ENCODE data around the gene CDON.

The CDON gene

DNA sequence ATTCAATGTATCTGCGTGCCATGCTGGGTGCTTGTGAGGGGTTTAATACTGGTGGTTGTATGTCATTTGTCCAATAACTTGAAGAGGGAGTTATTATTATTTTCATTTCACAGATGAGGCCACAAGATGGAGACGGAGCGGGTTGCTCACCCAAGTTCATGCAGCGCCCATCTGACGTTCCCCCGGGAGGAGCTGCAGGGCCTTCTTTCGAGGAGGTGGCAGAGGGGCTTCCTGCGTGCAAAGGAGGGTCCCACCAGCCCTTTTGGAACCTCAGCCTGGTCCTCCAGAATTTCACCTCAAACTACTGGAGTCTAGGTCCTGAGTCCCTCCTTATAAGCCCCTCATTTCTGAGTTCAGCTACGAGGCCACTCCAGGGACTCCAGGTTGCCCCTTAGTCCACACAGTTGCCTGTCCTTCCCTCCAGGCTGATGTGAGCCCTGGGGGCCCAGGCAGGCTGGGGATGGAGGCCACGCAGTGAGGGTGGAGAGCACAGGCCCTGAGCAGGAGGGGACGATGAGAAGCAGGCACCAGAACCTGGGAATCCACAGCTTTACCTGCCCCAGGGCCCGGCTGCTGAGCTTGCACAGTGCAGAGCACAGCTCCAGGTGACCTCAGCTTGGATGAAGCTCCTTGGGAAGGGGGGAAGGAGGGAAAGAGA lies 119.8 kb downstream of the CDON start:
- DNase-seq: no peak

DNA sequence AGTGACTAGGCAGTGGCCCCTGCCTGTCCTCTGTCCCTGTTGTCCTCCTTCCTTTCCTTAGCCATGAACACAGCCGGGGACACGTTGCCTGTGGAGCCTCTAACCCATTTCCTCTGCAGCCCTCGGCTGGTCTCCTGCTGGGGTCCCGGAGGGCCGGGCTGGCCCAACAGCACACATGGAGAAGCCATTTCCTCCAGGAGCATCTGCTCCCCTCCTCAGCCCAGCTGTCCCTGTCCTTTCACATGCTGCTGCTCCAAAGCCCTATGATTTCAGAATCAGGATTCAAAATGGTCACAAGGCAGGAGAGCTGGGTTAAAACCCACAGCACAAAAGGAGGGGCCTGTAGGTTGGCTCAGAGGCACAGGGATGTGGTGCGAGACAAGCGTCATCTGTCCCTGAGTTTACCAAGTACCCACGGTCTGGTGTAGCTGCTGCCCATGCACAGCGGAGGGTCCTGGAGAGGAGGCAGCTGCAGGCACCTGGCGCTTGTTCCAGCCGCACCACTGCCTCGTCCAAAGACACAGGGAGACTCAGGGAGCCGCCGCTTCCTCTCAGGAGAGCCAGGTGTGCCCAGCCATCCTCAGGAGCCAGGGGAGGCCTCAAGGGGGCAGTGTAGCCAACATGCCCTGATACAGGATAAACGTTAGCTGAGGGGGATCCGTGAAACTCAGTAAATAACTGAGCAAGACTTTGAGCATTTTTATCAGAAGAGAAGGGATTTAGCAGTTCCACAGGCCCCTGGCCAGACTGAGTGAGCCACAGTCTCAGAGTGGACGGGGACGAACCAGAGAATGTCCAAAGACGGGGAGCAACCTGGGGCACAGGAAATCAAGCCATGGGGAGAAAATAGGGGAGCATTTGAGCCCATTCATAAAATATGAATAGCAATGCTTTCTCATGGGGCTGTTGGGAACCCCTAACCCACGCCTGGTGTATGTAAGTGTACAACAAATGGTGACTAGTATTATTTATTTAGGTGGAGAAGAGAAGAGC lies 120.8 kb downstream of the CDON start:
- no peak for DNase-seq

DNA sequence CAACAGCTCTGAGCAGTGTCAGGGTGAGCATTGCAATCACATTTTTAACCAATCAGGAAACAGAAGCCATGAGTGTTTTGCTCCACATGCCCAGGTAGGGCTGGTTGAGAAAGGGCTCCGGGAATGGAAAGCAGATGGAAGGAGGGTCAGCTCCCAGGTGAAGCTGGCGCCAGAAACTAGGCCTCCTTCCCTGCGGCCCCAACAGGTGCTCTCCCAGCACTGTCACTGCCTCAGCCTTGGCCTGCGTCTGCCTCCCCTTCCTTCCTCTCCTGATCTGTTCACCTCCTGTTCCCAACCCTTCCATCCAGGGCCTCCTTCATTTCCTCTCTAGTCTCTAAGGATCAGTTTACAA lies 121.4 kb downstream of the CDON start:
- DNase-seq: no peak

DNA sequence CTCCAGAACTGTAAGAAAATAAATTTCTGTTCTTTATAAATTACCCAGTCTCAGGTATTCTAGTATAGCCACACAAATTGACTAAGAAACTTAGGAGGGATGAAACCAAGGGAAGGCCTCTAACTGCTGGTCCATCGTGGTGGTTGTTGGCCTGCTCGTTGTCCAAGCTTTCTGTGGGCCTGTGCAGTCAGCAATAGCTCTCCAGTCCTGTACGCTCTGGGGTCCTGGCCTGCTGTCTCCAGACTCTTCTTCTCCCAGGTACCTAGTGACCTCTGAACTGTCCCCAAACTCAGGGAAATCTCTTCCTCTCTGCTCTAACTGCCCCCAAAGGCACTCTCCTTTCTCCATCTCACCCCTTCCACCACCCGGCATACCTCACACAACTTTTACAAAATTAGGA lies 122.5 kb downstream of the CDON start:
- no peak for DNase-seq

DNA sequence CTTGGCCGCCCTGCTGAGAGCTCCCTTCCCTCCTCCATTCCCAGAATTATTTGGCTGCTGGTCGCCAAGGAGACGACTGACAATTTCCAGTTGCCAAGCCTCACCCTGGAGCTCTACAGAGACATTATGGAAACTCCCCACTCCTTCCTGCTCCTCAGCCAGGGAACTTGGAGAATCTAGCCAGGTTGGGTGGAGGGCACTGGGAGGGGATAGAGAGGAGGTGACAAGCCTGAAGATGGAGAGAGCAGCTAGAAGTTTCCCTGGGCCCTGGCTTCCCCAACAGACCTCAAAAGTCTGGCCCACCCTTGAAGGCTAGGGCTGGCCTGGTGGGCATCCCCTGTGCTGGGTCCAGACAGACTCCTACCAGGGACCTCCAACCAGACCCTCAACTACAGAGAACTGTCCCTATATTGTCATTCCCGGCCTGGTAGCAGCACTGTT lies 123.6 kb downstream of the CDON start:
- no peak for DNase-seq

DNA sequence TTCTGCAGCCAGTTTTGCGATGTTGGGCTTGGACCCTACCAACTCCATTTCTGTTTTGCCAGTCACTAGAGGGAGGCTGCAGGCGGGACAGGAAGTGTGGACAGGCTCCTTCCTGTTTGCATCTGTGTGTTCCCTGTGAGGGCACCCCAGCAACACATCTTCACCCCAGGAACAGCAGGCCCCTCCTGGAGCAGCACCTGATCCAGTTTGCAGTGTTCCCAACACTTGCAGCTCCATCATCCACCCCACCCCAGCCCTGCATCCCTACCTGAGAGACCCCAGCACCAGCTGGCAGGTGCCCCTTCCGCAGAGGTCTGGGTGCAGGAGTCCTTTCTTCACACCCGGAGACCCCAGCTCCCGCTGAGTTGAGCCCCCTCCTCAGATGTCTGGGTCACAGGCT lies 124.2 kb downstream of the CDON start:
- DNase-seq: no peak

DNA sequence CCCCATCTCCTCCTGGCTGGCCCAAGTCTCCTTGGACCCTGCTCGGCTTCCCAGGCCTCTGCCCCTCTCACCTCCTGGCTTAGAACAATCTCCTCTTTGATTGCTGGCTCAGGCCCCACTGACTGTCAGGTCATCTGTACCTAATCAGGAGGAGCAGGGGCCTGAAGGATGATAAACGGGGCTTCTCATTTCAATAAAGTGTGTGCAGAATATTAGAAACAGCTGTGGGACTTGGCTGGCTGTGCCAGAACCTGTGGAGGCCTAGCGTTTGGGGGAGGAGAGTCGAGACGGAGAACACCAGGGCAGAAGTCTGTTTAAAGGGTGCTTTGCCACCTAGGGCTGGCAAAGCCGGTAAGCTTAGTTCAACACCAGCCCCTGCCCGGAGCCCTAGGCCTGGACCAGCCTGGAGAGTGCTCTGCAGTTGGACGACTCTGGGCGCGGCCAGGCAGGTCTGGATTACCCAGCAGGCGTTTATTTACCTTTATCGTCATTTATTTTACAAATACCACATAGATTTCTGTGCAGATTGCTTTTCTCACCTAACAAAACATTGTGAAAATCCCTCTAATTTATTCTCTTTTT lies 127.0 kb downstream of the CDON start:
- no peak for DNase-seq

DNA sequence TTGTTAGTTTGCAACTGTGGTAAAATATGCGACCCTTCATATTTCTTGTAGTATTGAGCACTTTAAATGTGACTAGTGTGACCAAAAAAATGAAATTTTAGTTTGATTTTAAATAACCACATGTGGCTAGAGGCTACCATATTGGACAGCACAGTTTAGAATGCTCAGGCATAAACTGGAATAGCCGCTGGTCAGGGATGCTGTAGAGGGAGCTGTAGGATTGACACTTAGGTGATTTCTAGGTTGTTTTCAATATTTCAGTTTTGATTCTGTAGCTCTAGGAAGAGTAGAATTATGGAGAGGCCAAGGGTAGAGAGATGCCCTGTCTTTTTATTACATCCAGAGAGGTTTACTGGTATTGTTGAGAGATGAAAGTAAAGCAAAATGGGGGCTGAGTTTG lies 127.6 kb downstream of the CDON start:
- no peak for DNase-seq

DNA sequence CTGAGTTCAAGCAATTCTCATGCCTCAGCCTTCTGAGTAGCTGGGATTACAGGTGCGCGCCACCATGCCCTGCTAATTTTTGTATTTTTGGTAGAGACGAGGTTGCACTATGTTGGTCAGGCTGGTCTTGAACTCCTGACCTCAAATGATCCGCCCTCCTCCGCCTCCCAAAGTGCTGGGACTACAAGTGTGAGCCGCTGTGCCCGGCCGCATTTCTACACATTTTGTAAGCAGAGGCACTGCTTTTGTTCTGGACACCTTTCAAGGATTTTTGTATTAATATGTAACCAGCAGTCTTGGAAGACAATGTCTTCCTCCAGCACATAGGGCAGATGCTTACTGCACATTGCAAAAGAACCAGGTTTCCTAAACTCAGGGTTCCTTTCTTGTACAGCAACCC lies 128.2 kb downstream of the CDON start:
- no peak for DNase-seq

DNA sequence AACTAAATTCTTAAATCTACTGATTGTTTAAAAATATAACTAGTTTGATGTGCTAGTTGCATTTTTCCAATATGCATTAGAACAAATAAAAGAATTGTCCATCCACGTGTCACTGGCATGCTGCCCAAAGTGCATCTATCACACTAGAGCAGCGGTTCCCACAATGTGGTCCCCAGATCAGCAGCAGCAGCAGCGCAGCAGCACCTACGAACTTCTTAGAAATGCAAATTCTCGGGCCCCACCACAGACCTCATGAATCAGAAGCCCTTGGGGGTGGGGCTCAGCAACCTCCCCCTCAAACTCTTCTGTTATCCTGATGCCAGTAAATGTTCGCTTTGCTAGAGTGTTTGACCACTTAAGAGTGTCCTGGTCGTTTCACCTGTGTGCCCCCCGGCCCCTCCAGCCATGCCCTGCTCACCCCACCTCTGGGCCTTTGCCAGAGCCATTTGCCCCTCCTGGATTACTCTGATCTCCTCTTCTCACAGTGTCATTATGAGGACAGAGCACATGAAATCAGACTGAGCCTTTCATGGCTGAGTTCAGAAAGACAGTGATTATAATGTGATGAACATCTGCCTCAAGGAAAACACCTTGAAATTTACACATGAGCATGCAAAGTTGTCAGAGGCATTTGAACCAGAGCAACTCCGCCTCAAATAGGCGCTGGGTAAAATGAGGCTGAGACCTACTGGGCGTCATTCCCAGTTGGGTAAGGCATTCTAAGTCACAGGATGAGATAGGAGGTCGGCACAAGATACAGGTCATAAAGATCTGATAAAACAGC lies 129.4 kb downstream of the CDON start:
- DNase-seq: no peak

DNA sequence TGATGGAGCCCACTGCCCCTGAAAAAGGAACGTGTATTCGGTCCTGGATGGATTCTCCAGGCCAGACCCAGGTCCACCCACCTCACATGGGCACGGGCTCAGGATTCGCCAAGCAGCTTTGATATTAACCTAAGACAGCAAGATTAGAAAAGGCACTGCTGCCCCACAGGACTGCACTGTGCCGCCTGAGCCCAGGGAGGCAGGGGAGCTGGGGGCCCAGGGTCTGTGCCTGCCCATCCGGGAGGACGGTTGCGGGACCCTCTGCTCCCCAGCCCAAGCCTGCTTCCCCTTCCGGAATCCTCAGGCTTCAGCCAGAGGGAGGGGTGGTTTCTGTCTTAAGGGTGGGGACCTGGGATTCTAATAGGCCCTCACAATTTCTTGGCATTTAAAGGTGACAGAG lies 130.4 kb downstream of the CDON start:
- DNase-seq: no peak

DNA sequence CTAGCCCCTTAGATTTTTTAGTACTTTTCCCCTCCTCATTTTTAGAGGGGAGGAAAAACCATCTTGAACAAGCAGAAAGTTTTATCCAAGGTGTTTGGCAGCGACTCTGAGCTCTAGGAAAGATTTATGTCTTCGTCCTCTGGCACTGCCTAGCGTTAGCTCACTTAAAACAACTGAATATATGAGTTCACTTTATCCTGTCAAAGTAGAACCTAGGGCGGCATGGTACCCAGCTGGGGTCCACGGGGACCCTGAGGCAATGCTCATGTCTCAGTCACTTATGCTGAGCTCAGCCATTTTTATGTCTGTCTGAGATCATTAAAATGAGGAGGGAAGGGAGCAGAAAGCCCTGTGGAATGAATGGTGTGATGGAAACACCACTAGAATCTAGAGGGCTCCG lies 131.0 kb downstream of the CDON start:
- DNase-seq: no peak

DNA sequence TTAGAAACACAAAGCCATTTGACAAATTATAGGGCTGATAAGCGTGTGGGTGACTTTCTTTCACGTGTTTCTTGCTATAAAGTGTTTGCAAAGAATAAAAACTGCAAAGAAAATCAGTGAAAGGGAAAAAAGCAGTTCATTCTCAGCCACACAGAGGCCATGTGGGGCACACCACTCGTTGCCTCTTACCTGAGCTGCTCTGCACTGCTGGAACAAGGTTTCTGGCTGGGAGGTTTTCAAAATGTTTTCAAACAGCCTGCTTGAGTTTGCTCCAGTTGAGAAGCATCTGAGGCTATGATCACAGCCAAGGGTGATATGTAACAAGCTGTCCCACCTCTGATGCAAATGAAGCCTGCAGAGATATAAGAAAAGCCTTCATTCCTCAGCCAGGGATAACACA lies 131.6 kb downstream of the CDON start:
- no peak for DNase-seq

DNA sequence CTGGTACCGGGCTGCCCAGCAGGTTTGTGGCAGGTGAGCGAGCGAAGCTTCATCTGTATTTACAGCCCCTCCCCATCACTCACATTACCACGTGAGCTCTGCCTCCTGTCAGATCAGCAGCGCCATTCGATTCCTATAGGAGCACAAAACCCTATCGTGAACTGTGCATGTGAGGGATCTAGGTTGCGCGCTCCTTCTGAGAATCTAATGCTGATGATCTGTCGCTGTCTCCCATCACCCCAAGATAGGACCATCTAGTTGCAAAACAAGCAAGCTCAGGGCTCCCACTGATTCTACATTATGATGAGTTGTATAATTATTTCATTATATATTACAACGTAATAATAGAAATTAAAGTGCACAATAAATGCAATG lies 132.6 kb downstream of the CDON start:
- DNase-seq: no peak

DNA sequence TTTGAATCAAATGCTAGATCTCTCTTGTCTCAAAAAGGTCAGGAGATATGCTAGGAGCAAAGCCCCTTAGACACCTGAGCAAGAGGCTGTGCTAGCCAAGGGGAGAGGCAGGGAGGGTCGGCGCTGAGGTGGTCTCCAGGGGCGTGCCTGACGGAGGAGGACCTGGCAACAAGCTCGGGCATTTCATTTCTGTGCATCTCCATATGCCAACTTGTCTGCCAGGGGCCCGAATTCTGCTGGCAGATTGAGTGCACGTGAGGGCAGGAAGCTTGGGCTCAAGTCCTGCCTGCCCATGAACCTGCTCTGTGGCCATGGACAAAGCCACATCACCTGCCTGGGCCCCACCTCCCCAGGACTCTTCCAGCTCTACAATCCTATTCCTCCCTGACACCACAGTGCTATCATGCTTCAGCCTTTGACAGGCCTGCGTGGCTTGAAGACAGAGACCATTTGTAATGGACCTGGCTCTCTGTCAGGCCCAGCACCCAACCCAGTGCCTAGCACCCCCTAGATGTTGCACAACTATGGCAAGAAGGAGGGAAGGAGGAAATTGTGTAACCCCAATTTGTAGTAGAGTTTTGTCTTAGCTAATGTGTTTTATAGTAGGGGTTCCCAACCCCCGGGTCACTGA lies 133.1 kb downstream of the CDON start:
- no peak for DNase-seq

DNA sequence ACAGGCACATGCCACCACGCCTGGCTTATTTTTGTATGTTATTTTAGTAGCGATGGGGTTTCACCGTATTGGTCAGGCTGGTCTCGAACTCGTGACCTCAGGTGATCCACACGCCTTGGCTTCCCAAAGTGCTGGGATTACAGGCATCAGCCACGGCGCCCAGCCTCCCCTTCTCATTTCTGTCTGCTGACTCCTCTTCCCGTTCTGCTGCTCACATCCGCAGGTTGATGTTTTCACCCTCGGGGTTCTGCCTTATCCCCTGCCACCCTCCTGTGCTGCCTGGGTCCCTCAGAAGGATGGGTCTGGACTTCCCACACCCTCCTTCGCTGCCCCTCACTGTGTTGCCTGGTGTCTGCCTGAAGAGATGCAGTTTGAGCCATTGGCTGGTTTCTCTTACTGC lies 136.0 kb downstream of the CDON start:
- DNase-seq: no peak

DNA sequence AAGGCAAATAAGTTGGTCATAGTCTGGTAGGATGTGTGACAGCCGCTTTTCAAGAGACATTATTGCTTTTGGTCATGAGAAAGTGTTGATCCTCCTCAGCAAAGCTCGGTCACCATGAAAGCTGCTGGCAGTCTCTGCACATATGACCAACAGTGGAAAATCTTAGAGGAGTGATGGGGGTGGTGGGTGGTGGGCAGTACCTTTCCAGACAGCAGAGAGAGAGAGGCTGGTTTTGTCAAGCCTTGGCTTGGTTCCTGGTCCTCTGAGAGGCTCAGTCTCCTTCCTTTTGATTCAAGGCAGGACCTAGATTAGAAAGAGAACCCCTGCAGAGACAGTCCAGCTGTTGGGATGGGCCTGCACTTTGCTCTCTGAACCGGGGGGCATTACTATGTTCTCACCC lies 136.9 kb downstream of the CDON start:
- no peak for DNase-seq

DNA sequence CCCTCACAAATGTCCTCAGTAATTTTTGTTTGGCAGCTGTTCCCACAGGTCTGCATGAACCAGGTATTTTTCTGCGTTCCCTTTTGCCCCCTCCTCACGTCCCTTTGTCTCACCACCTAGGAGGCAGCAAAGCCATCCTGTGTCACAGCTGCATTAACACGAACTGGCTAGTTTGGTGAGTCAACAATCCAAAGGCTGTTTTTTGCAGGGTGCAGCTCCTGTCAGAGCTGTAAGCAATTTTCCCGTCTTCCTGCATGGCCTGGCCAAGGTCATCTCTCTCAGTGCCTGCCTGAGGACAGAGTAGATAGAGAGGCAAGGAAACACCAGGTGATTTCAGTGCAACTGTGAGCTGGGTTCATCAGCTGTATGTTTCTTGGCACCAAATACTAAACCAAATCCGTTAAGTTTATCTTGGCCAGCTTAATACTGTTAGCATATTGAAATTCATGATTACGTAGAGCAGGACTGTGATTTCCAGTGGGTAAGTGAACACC lies 137.4 kb downstream of the CDON start:
- no peak for DNase-seq

DNA sequence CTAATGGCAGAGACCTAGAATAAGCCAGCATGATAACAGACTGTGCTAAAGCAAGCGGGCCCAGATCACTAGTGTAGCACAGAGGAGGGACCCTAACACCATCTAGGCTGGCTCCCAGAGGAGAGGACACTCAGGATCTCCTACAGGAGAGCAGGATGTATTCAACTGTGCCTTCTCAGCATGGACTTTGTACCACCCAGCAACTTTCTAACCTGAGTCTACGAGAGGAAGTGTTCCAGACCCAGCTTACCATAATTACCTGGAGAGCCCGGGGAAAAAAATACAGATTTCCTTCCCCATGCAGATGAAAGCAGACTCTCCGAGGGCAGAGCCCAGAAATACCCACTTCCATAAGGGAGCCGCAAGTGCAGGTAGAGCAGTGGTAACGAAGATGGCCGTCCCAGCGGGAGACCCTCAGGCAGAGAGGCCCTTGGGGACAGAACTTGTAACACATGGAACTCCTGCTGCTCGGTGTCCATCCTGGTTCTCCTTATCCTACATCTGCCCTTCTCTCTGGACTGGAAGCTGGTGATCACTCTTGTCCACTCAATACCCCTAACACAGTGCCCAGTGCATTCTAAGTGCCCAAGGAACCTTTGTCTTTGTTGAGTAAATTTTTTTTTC lies 138.2 kb downstream of the CDON start:
- no peak for DNase-seq

DNA sequence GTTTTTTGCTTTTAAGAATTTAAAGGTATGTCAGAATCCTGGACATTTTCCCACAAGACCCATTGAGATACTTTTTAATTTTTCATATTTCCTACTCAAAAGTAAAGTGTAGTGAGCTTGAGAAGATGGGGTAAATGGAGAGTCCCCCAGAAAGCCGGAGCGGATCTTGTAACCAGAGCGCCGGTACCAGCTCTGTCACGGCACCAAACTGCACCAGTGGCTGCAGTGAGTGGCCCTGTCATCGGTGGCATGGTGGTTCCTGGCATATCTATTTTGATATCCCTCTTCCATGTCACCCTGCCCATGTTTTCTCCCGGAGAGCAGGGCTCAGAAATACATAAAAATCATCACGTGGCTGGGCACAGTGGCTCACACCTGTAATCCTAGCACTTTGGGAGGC lies 139.0 kb downstream of the CDON start:
- no peak for DNase-seq

DNA sequence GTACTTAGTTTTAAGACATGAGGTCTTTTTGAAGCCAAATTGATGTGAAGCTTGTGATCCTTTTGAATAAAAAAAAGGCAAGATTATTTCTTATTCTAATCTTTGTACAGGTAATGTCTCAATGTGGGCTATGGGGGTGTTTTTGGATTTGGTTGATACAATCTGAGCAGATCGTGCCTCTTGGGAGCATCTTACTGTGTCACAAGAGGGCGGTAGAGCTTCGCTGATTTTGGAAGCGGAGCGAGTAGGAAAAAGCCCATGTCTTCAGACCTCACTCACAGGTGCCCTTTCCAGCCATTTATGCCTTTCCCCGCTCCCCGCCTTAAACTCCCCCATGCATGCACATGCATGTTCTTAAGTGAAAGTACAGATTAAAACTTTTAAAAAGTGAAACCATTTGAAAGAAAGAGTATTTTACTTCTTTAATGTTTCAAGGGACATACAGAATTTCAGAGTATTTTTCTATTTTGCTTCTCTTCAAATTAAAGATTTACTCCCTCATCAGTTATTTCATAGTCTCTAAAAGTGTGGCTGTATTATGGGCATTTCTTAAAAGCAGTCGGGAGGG lies 139.6 kb downstream of the CDON start:
- DNase-seq: no peak

DNA sequence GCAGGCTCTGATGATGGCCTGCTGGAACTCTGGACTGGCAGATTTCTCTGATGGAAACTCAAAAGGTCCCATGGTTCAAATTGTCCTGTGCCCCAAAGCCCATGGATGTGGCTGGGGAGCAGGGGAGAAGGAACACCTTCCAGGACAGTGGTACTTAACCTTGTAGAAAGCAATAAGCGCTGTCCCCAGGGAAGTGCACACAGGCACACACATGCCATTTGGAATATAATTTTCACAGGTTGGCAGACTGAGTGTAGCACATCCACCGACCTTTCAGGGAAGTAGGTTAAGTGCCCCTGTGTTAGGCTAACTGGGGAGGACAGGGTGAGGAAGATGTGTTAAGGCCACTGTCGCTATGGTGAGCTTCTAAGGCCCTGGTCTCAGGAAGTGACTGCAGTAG lies 140.5 kb downstream of the CDON start:
- no peak for DNase-seq
